Activated gamma-delta T cell treated with Interleukin-2 at 50 U/mL for 16 hours (primary cell): ENCODE data around the gene COA3.

Source experiments
- DNase-seq: peaks from one replicate; pipeline ENCODE4 v3.0.0-alpha.2; 2020

The COA3 gene

DNA sequence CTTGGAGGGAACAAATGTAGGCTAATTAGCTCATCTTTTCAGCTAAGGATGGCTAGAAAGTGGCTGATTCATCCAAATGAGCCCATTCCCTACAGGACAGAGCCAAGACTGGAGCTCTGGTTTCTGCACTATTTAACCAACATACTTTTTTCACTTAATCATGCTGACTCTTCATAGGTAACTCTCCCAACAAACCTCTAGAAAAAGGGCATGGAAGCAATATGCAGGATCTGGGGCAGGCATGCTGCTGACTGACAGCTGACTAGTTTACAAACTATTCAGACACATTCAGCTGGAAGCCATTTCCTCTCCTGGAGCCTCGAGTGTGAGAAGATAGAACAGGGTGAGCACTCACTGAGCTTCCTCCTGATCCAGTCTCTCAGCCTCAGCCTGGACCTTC is 19.4 kb upstream of the COA3 start:
- no peak for DNase-seq

DNA sequence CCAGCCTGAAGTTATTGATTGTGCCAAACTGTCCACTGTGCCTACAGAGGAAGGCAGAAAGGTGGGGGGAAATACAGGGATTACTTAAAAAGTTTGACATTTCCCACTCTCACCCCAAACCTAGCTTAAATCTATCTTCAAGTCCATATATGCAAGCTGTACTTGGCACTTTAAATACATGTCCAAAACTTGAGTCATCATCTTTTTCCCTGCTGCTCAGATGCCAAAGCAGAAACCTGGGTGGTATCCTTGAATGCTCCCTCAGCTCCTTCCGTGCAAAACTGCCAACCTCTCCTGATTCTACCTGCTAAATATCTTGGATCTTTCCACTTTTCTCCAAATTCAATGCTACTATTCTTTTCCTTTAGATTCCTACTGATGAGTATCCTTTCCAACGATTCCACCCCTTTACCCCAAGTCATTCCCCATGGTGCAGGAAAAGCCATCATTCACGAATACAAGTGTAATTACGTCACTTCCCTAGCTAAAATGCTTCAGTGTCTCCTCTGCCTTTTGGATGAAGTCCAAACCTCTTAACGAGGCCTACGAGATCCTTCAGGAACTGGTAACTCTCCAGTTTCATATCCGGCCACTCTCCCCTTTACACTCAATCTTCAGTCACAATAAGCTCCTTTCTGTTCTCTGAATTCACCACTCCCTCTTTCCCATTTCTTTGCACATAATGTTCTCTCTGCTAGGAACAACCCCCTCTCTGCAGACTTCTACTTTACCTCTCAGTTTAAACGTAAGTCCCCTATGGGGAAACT is 16.3 kb upstream of the COA3 start:
- DNase-seq = no peak

DNA sequence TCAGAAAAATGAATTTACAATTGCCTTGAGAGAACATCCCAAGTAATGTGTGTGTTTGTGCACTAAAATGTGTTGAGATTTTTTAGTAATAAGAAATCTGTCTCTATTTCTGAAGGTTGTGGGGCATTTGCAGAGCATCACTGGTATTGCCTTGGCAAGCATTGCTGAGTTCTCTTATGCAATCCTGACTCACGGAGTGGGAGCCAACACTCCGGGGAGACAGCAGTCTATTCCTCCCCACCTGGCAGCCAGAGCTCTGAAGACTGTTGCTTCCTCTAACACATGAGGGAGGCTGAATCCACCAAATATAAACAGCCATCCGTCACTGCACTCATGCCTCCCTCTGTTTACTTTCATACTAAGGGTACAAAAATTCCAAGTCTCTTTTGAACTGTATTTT is 10.7 kb upstream of the COA3 start:
- no peak for DNase-seq

DNA sequence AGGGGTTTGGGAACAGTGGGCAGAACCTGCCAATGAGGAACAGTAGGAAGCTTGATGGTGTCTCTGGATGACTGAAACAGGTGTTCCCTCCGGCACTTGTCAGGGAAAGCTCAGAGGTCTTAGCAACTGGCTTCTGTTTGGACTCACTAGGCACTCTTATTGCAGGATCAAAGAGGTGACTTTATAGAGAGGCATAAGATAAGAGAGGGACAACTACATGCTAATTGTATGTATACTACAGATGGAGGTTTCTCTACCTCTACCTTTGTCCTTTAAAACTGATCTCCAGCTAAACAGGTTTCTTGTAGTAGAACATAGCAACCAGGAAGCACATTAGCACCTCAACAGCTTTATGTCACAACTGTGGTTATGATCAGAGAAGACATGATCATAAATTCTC is 7.7 kb upstream of the COA3 start:
- DNase-seq = no peak

DNA sequence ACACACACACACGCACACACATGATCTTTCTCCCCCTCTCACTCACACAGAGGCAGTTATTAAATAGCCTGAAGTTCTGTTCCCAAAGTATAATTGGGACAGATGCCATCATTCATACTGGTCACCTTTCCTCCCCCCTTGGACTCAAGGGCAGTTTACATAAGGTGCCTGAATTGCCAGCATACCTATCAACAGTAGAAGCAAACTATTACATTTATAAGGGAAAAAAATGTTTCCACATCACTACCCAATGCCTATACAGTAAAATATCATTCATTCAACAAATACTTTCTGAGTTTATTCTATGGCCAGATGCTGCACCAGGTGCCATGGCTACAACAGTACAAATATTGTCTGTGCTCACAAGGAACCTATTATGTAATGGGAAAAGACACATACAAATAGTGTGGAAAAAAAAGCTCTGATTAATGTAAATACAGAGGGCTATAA is 6.4 kb upstream of the COA3 start:
- no peak for DNase-seq

DNA sequence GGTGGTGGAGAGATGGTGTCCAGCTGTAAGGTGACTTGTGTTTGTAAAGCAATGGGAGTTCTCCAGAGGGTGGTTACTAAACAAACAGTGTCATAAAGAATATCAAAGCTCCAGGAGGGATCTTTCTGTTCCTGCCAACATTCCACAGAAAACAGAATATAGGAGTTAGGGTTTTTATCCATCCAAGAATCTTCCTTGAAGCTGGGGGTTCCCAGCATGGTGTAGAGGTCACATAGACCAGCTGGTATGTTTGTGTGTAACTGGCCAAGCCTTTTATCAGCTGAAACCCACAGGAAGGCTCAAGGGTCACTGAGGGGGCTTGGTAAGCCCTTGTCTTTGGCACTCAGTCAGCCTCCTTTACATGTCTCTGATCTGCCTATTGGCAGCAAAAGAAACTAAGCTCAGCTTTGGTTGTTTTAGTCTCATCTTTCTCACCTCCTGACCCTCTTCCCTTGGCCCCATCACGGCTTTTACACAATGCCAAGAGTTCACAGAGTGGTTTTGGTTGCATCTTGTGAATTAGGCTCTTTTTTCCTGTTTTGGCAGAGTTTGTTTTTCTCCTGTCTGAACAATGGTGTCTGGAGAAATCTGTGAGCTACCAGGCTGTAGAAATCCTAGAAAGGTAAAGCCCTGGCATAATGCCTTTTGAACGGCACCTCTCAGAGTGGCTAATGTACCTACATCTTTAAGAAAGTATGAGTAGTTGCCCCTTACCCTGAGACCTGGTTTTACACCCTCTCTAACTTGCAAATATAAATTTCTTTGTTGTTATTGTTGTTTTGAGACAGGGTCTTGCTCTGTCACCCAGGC is 4.8 kb upstream of the COA3 start:
- DNase-seq = no peak

DNA sequence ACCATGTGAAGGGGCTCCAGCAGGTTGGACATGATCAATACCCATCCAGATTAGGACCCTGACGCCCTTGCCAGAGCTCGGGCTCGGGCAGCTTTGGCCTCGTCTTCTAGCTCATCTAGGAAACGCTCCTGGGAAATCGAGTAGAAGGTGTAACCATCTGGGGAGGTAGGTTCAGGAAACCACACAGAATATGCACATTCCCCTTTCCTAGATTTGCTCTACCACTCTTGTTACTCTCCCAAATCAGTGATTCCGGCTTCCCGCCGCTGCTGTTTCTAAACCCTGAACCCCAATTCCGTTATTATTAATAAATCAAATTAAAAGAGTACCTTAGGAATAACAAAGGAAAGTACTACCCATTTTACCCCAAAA is 507 bp downstream of the COA3 start:
- no peak for DNase-seq

- DNase-seq = no peak
Measured at GRCh38 chr17:42797067-42798007, 1.2 kb downstream of the COA3 start.

- no peak for DNase-seq
Measured at GRCh38 chr17:42796066-42796758, 2.3 kb downstream of the COA3 start.

DNA sequence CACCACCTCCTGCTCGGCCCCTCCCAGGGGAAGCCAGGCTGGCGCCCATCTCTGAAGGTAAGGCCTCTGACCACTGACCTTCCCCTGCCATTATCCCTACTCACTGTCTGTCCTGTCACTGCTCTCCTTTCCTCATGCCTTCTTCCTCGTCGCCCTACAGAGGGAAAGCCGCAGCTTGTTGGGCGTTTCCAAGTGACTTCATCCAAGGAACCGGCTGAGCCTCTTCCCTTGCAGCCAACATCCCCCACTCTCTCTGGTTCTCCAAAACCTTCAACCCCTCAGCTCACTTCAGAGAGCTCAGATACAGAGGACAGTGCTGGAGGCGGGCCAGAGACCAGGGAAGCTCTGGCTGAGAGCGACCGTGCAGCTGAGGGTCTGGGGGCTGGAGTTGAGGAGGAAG is 3.0 kb downstream of the COA3 start:
- no peak for DNase-seq

GRCh38 chr17:42795061-42795460 is 3.4 kb downstream of the COA3 start:
- no peak for DNase-seq

DNA sequence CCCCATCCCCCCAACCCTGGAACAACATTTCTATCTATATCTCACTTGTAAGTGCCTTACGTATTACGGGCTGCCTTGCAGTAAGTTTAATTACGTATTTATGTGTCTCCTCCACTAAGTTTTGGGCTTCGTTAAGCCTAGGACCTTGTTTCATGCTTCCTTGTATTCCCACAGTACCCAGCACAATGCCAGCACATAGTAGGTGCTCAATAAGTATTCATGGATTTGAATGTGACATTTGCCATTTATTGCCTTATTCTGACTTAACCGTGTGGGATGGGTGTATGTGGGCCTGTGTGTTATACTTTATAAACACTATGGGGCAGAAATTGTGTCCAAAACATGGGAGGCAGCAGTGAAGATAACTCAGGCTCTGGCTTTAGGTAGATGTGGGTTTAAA is 6.0 kb downstream of the COA3 start:
- DNase-seq = no peak

GRCh38 chr17:42791948-42792347 is 6.6 kb downstream of the COA3 start:
- no peak for DNase-seq

DNA sequence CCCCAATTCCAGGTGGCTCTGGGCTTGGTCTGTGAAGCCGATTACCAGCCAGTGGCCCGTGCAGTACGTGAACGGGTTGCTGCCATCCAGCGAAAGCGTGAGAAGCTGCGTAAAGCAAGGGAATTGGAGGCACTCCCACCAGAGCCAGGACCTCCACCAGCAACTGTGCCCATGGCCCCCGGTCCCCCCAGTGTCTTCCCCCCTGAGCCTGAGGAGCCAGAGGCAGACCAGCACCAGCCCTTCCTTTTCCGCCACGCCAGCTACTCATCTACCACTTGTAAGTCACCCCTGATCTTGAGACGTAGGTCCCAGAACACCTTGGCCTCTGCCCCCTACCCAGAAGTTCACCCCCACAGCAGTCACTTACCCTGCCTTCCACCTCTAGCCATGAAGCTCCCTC is 11.2 kb downstream of the COA3 start:
- DNase-seq = no peak

- DNase-seq = no peak
Measured at GRCh38 chr17:42784811-42785592, 13.5 kb downstream of the COA3 start.

GRCh38 chr17:42784409-42784808 is 14.1 kb downstream of the COA3 start:
- no peak for DNase-seq

DNA sequence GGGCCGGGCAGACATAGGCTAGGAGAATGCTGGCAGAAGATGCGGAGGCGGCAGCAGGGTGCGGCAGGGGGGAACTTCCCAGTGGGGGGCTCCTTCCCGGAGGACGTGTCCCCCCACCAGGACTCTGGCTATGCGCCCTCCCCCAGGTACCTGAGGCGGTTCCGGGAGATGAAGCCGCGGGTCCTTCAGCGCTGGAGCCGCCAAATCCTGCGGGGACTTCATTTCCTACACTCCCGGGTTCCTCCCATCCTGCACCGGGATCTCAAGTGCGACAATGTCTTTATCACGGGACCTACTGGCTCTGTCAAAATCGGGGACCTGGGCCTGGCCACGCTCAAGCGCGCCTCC is 14.7 kb downstream of the COA3 start:
- DNase-seq = no peak

- no peak for DNase-seq
Measured at GRCh38 chr17:42783062-42783790, 15.3 kb downstream of the COA3 start.

DNA sequence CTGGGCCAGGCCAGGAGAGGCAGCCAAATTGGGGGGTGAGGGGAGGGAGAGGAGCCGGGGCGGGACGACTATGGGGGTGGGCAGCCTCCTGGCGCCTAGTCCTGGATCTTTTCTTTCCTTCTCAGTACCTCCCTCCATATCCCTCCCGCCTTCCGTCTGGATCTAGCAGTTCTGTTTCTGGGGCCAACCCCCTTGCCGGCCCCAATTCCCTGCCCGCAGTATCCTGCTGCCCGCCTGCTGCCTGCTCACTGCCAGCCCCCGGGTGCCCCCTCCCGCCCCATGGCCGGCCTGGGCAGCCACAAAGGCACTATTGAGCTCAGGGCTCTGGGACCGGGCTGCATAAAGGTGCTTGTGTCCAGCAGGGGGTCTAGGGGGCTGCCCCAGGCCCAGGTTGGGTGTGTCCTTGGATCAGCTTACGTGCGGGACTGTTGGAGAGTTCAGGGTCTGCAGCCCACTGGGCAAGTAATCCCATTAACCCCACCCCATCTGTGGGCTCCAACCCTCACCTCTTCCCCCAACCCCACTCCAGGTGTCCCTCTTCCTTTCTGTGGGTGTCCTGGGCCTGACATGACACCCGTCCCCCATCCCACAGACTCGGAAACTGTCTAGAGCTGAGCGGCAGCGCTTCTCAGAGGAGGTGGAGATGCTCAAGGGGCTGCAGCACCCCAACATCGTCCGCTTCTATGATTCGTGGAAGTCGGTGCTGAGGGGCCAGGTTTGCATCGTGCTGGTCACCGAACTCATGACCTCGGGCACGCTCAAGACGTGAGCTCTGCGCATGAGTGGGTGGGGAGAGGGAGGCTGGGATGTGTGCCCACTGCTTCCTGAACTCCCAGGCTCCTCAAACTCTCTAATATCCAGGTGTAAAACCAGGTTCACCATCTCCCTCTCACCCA is 16.1 kb downstream of the COA3 start:
- no peak for DNase-seq

GRCh38 chr17:42781639-42782165 is 16.8 kb downstream of the COA3 start:
- DNase-seq = no peak
